A673 (cell line): ENCODE data around the gene CCDC85A.

Experiments used
- EZH2 ChIP-seq: fragments of 200-600 bp; sonication (generic); IDR thresholded peaks from 2 replicates; pipeline ENCODE4 v1.6.1; 2017; ENCODE audit warnings: borderline replicate concordance, low read depth, mild to moderate bottlenecking, mixed read lengths, antibody characterized with exemption, low read length; ENCODE audit not compliant: poor library complexity, severe bottlenecking
- TF ChIP-seq, protein P1 (sequence below): fragments of 300-800, 200-600 bp; sonication (generic); conservative IDR thresholded peaks from 2 replicates; pipeline ENCODE4 v1.5.1; 2017; ENCODE audit warnings: low read depth, mild to moderate bottlenecking, antibody characterized with exemption, low read length, moderate library complexity, mixed read lengths

DNA sequence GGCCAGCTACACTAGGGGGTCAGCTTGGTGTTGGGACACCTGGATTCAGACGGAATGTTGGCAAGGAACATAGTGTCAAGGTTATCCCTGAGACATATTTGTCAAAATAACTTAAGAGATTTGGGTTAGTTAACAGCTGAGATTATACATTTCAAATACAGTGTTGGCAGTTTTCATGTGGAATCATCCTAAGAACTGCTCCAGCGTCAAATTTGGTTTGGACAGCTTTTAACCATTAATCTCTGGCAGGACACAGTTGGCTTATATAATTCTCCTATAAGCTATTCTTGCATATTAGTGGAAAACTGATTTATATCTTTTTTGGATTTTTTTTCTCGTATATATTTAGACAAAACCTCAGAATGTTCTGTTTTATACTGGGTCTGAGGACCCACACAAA lies 132.2 kb downstream of the CCDC85A start:
- TF ChIP-seq, protein P1, sequence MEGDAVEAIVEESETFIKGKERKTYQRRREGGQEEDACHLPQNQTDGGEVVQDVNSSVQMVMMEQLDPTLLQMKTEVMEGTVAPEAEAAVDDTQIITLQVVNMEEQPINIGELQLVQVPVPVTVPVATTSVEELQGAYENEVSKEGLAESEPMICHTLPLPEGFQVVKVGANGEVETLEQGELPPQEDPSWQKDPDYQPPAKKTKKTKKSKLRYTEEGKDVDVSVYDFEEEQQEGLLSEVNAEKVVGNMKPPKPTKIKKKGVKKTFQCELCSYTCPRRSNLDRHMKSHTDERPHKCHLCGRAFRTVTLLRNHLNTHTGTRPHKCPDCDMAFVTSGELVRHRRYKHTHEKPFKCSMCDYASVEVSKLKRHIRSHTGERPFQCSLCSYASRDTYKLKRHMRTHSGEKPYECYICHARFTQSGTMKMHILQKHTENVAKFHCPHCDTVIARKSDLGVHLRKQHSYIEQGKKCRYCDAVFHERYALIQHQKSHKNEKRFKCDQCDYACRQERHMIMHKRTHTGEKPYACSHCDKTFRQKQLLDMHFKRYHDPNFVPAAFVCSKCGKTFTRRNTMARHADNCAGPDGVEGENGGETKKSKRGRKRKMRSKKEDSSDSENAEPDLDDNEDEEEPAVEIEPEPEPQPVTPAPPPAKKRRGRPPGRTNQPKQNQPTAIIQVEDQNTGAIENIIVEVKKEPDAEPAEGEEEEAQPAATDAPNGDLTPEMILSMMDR, result no peak
- no peak for TF ChIP-seq EZH2
